Neuronal stem cell (in vitro differentiated cells): ENCODE measurements around the gene QRICH2.
A peak's percentile ranks its signal among the peaks of the same experiment; 100 is the strongest.

ENCODE experiments used
- DNase-seq: peaks from one replicate; pipeline ENCODE4 v3.0.0-alpha.2; 2013; ENCODE audit warnings: low spot score
- H2AFZ ChIP-seq: one replicate; pipeline ENCODE4 v1.6.1; 2013; ENCODE audit warnings: mild to moderate bottlenecking, low read length, inconsistent platforms
- H2AK5ac ChIP-seq: 2 replicates; pipeline ENCODE4 v1.6.1; 2013; ENCODE audit warnings: low read depth, mild to moderate bottlenecking, inconsistent platforms, low read length, moderate library complexity, mixed read lengths
- H2BK120ac ChIP-seq: 2 replicates; pipeline ENCODE4 v1.6.1; 2013; ENCODE audit warnings: low read depth, mild to moderate bottlenecking, inconsistent platforms, low read length, moderate library complexity, mixed read lengths
- H2BK12ac ChIP-seq: one replicate; pipeline ENCODE4 v1.6.1; 2013; ENCODE audit warnings: low read length, inconsistent platforms
- H2BK15ac ChIP-seq: 2 replicates; pipeline ENCODE4 v1.6.1; 2013; ENCODE audit warnings: mild to moderate bottlenecking, low read length, inconsistent platforms, mixed read lengths
- H2BK5ac ChIP-seq: one replicate; pipeline ENCODE4 v1.6.1; 2013; ENCODE audit warnings: inconsistent platforms, mild to moderate bottlenecking, low read length, moderate library complexity
- H3K14ac ChIP-seq: one replicate; pipeline ENCODE4 v1.6.1; 2013; ENCODE audit warnings: low read length, inconsistent platforms
- H3K18ac ChIP-seq: 2 replicates; pipeline ENCODE4 v1.6.1; 2013; ENCODE audit warnings: low read length, inconsistent platforms
- H3K23ac ChIP-seq: 2 replicates; pipeline ENCODE4 v1.6.1; 2013; ENCODE audit warnings: low read depth, mild to moderate bottlenecking, mixed read lengths, low read length, inconsistent platforms; ENCODE audit not compliant: poor library complexity
- H3K27ac ChIP-seq: replicated peaks from 3 replicates; pipeline ENCODE4 v1.5.1; 2013; ENCODE audit warnings: low read length, inconsistent platforms
- H3K27me3 ChIP-seq, 3 experiments: 2 replicates each; pipeline ENCODE4 v1.6.1; 2013; ENCODE audit warnings: low read length in 3 of 3, mild to moderate bottlenecking in 2 of 3, inconsistent platforms in 1 of 3, low read depth in 1 of 3, mixed read lengths in 1 of 3, moderate library complexity in 1 of 3; ENCODE audit not compliant: control insufficient read depth in 3 of 3, insufficient read depth in 3 of 3
- H3K36me3 ChIP-seq, 2 donors: replicated peaks in 1 of 2; 2 replicates each; pipeline ENCODE4 v1.6.1; 2013; ENCODE audit warnings: low read length in 2 of 2; ENCODE audit not compliant: control insufficient read depth in 2 of 2, insufficient read depth in 2 of 2
- H3K4ac ChIP-seq: 2 replicates; pipeline ENCODE4 v1.6.1; 2013; ENCODE audit warnings: inconsistent platforms, mild to moderate bottlenecking, low read length, moderate library complexity
- H3K4me1 ChIP-seq, 2 donors: 1 replicate in 1 of 2; 2 replicates in 1 of 2; pipeline ENCODE4 v1.6.1; 2013; ENCODE audit warnings: low read length in 2 of 2, low read depth in 1 of 2; ENCODE audit not compliant: control insufficient read depth in 2 of 2, insufficient read depth in 1 of 2
- H3K4me2 ChIP-seq: one replicate; pipeline ENCODE4 v1.6.1; 2013; ENCODE audit warnings: mild to moderate bottlenecking, low read length, inconsistent platforms; ENCODE audit not compliant: insufficient read depth, poor library complexity, severe bottlenecking
- H3K4me3 ChIP-seq, 2 donors: 2 replicates each; pipeline ENCODE4 v1.5.1; 2013; ENCODE audit warnings: low read length in 2 of 2, mild to moderate bottlenecking in 2 of 2, inconsistent platforms in 1 of 2, moderate library complexity in 1 of 2
- H3K79me1 ChIP-seq: one replicate; pipeline ENCODE4 v1.6.1; 2013; ENCODE audit warnings: low read depth, mild to moderate bottlenecking, inconsistent platforms, low read length, moderate library complexity
- H3K9ac ChIP-seq: one replicate; pipeline ENCODE4 v1.6.1; 2013; ENCODE audit warnings: mild to moderate bottlenecking, low read depth, low read length, inconsistent platforms; ENCODE audit not compliant: poor library complexity
- H3K9me3 ChIP-seq, 2 donors: replicated peaks in 1 of 2; 2 replicates each; pipeline versions ENCODE3 to v1.6.1; 2013; ENCODE audit warnings: low read length in 2 of 2, mild to moderate bottlenecking in 2 of 2, inconsistent platforms in 1 of 2, low read depth in 1 of 2, mixed read lengths in 1 of 2, moderate library complexity in 1 of 2; ENCODE audit not compliant: control insufficient read depth in 2 of 2, insufficient read depth in 1 of 2
- H4K8ac ChIP-seq: one replicate; pipeline ENCODE4 v1.6.1; 2013; ENCODE audit warnings: low read depth, mild to moderate bottlenecking, inconsistent platforms, low read length, moderate library complexity
- H4K91ac ChIP-seq: one replicate; pipeline ENCODE4 v1.6.1; 2013; ENCODE audit warnings: low read length, low read depth, mild to moderate bottlenecking, inconsistent platforms; ENCODE audit not compliant: poor library complexity
- WGBS, 2 donors: extraction: QIAGEN DNeasy Blood & Tissue Kit; methylation state at CpG; one replicate each; pipeline ENCODE4 v1.1.7; 2013; ENCODE audit warnings: missing lambda C conversion rate in 2 of 2, mixed read lengths in 1 of 2; ENCODE audit not compliant: insufficient read length in 2 of 2, insufficient replicate concordance in 1 of 2; ENCODE audit errors: extremely low coverage in 2 of 2; 5-methylcytosine and 5-hydroxymethylcytosine counted together

Gene QRICH2

GRCh38 chr17:76278952-76279741 lies 28.9 kb downstream of the QRICH2 start:
- H2BK15ac ChIP-seq, result peak overlapping the region; percentile 45
- no peak overlapping the region for H3K9ac ChIP-seq
- H3K4me1 ChIP-seq, result peaks cover 0 to 6% of the 10 kb centered on the region in 2 donors
- H2AFZ ChIP-seq, result peak overlapping the region; percentile 11
- peaks cover 5% of the 10 kb centered on the region for H3K79me1 ChIP-seq
- no peak overlapping the region for H3K4me2 ChIP-seq
- H2BK5ac ChIP-seq, result no peak overlapping the region
- peak; percentile 83 for DNase-seq
- H4K8ac ChIP-seq, result no peak overlapping the region
- H3K14ac ChIP-seq, result peak overlapping the region; percentile 2
- H3K4ac ChIP-seq, result peak overlapping the region; percentile 84
- no peak overlapping the region for H3K4me3 ChIP-seq
- no peak overlapping the region for H3K27ac ChIP-seq
- peaks cover 0 to 3% of the 10 kb centered on the region in 2 donors for H3K9me3 ChIP-seq
- peaks cover 4 to 11% of the 10 kb centered on the region in 2 donors for H3K36me3 ChIP-seq
- peak overlapping the region; percentile 50 for H3K18ac ChIP-seq
- H2AK5ac ChIP-seq, result peak overlapping the region; percentile 96
- no peaks in the 10 kb centered on the region for H3K27me3 ChIP-seq
- no CpG with 5 or more reads among the region's 28 CpGs for WGBS, 2 donors
- peak overlapping the region; percentile 44 for H3K23ac ChIP-seq
- H2BK12ac ChIP-seq, result peak overlapping the region; percentile 67
- no peak overlapping the region for H2BK120ac ChIP-seq
- peak overlapping the region; percentile 87 for H4K91ac ChIP-seq

GRCh38 chr17:76278268-76278908 lies 29.7 kb downstream of the QRICH2 start:
- no peak overlapping the region for H2BK15ac ChIP-seq
- H3K9ac ChIP-seq, result no peak overlapping the region
- no peak overlapping the region for H4K91ac ChIP-seq
- no peak overlapping the region for H2BK120ac ChIP-seq
- H2BK12ac ChIP-seq, result no peak overlapping the region
- H3K4me2 ChIP-seq, result no peak overlapping the region
- H3K18ac ChIP-seq, result no peak overlapping the region
- H3K14ac ChIP-seq, result peak overlapping the region; percentile 9
- no peak for DNase-seq
- no peaks in the 10 kb centered on the region for H3K27me3 ChIP-seq
- H3K27ac ChIP-seq, result no peak overlapping the region
- no peak overlapping the region for H3K23ac ChIP-seq
- H4K8ac ChIP-seq, result no peak overlapping the region
- H3K9me3 ChIP-seq, result peaks cover 0 to 3% of the 10 kb centered on the region in 2 donors
- H3K36me3 ChIP-seq, result peaks cover 4 to 11% of the 10 kb centered on the region in 2 donors
- H2BK5ac ChIP-seq, result no peak overlapping the region
- no peak overlapping the region for H2AFZ ChIP-seq
- H2AK5ac ChIP-seq, result peak overlapping the region; percentile 96
- no peak overlapping the region for H3K4me3 ChIP-seq
- no CpG with 5 or more reads among the region's 19 CpGs for WGBS, 2 donors
- H3K4ac ChIP-seq, result no peak overlapping the region
- peaks cover 0 to 6% of the 10 kb centered on the region in 2 donors for H3K4me1 ChIP-seq
- H3K79me1 ChIP-seq, result peaks cover 7% of the 10 kb centered on the region

- Histone ChIP-seq H4K91ac (no peak overlapping the region), H3K36me3 (peaks cover 4 to 11% of the 10 kb centered on the region in 2 donors), H3K4me1 (peaks cover 0 to 8% of the 10 kb centered on the region in 2 donors), H3K9ac (peak overlapping the region; percentile 60), H3K4ac (peak overlapping the region; percentile 53), H2AFZ (no peak overlapping the region), H2AK5ac (no peak overlapping the region), H3K18ac (peak overlapping the region; percentile 28), H3K14ac (peak overlapping the region; percentile 89), H3K4me2 (no peak overlapping the region), H3K27ac (no peak overlapping the region), H3K9me3 (peaks cover 0 to 3% of the 10 kb centered on the region in 2 donors), H2BK120ac (no peak overlapping the region), H2BK12ac (peak overlapping the region; percentile 41), H2BK15ac (peak overlapping the region; percentile 4), H3K27me3 (no peaks in the 10 kb centered on the region), H3K23ac (peak overlapping the region; percentile 44), H4K8ac (no peak overlapping the region), H3K79me1 (peaks cover 10% of the 10 kb centered on the region), H3K4me3 (peak overlapping the region in 1 of 2 donors; percentile 61), H2BK5ac (no peak overlapping the region)
- no peak for DNase-seq
- WGBS, 2 donors, result 100% methylated on average over 2 to 5 of the region's 31 CpGs
Observed at GRCh38 chr17:76277300-76278267, 30.5 kb downstream of the QRICH2 start.
